ENCODE data around the gene C19orf12.

C19orf12 gene

GRCh38 chr19:29668746-29669609 is 46.1 kb downstream of the C19orf12 start:
- H3K36me3 ChIP-seq (ENCODE audit: insufficient read depth, low read length), result no peaks in the 10 kb centered on the region
- H3K27me3 ChIP-seq (ENCODE audit: insufficient read depth, low read length), result no peaks in the 10 kb centered on the region
- no peaks in the 10 kb centered on the region for H4K20me1 ChIP-seq (ENCODE audit: insufficient read depth, low read length)
- H3K4me1 ChIP-seq (ENCODE audit: insufficient read depth, low read length, severe bottlenecking), result peaks cover 62% of the 10 kb centered on the region
- H3K79me2 ChIP-seq (ENCODE audit: insufficient read depth, low read length), result no peaks in the 10 kb centered on the region
- H2AFZ ChIP-seq (ENCODE audit: low read length), result no peak overlapping the region
- no peak overlapping the region for H3K9ac ChIP-seq (ENCODE audit: low read length)
- TF ChIP-seq CTCF (IDR thresholded peaks at IDR 0.05; ENCODE audit: low read length) (no peak), EZH2 (IDR thresholded peaks at IDR 0.05; ENCODE audit: borderline replicate concordance, low read length) (no peak)
- H3K27ac ChIP-seq (ENCODE audit: low read depth, low read length, poor library complexity, severe bottlenecking), result no peak overlapping the region
- H3F3A ChIP-seq (ENCODE audit: insufficient read depth, low read length), result no peaks in the 10 kb centered on the region
- H3K4me2 ChIP-seq (ENCODE audit: low read length), result no peak overlapping the region
- H3K4me3 ChIP-seq (ENCODE audit: low read depth, low read length, poor library complexity, severe bottlenecking), result no peak overlapping the region
- H3K9me3 ChIP-seq (ENCODE audit: low read length), result no peaks in the 10 kb centered on the region
- no peaks in the 10 kb centered on the region for H3K9me2 ChIP-seq (ENCODE audit: low read depth, low read length)

GRCh38 chr19:29667901-29668341 is 47.1 kb downstream of the C19orf12 start:
- H3K27me3 ChIP-seq (ENCODE audit: insufficient read depth, low read length), result no peaks in the 10 kb centered on the region
- no peaks in the 10 kb centered on the region for H3F3A ChIP-seq (ENCODE audit: insufficient read depth, low read length)
- H3K4me1 ChIP-seq (ENCODE audit: insufficient read depth, low read length, severe bottlenecking), result peaks cover 56% of the 10 kb centered on the region
- no peak overlapping the region for H3K9ac ChIP-seq (ENCODE audit: low read length)
- H3K4me2 ChIP-seq (ENCODE audit: low read length), result no peak overlapping the region
- no peaks in the 10 kb centered on the region for H3K9me2 ChIP-seq (ENCODE audit: low read depth, low read length)
- H3K27ac ChIP-seq (ENCODE audit: low read depth, low read length, poor library complexity, severe bottlenecking), result peak overlapping the region; percentile 24
- no peaks in the 10 kb centered on the region for H4K20me1 ChIP-seq (ENCODE audit: insufficient read depth, low read length)
- no peaks in the 10 kb centered on the region for H3K36me3 ChIP-seq (ENCODE audit: insufficient read depth, low read length)
- H3K9me3 ChIP-seq (ENCODE audit: low read length), result no peaks in the 10 kb centered on the region
- H3K79me2 ChIP-seq (ENCODE audit: insufficient read depth, low read length), result no peaks in the 10 kb centered on the region
- no peak overlapping the region for H3K4me3 ChIP-seq (ENCODE audit: low read depth, low read length, poor library complexity, severe bottlenecking)
- no peak for TF ChIP-seq EZH2 (IDR thresholded peaks at IDR 0.05; ENCODE audit: borderline replicate concordance, low read length)
- peak; percentile 36 for TF ChIP-seq CTCF (IDR thresholded peaks at IDR 0.05; ENCODE audit: low read length)
- H2AFZ ChIP-seq (ENCODE audit: low read length), result no peak overlapping the region

- Histone ChIP-seq H3K4me2 (ENCODE audit: low read length) (peak overlapping the region; percentile 86; the same call in 1 of the 2 replicates), H3K9me2 (ENCODE audit: low read depth, low read length) (no peaks in the 10 kb centered on the region), H2AFZ (ENCODE audit: low read length) (no peak overlapping the region), H3K9me3 (ENCODE audit: low read length) (no peaks in the 10 kb centered on the region), H3K27me3 (ENCODE audit: insufficient read depth, low read length) (0 out of 2 replicates have a peak, but pooled peaks cover 4% of the 10 kb centered on the region), H3K9ac (ENCODE audit: low read length) (no peak overlapping the region), H3K79me2 (ENCODE audit: insufficient read depth, low read length) (no peaks in the 10 kb centered on the region), H4K20me1 (ENCODE audit: insufficient read depth, low read length) (no peaks in the 10 kb centered on the region), H3K4me1 (ENCODE audit: insufficient read depth, low read length, severe bottlenecking) (peaks cover 50% of the 10 kb centered on the region), H3F3A (ENCODE audit: insufficient read depth, low read length) (no peaks in the 10 kb centered on the region), H3K27ac (ENCODE audit: low read depth, low read length, poor library complexity, severe bottlenecking) (no peak overlapping the region), H3K4me3 (ENCODE audit: low read depth, low read length, poor library complexity, severe bottlenecking) (no peak overlapping the region), H3K36me3 (ENCODE audit: insufficient read depth, low read length) (no peaks in the 10 kb centered on the region)
- TF ChIP-seq EZH2 (IDR thresholded peaks at IDR 0.05; ENCODE audit: borderline replicate concordance, low read length) (no peak), CTCF (IDR thresholded peaks at IDR 0.05; ENCODE audit: low read length) (no peak)
These were observed 47.7 kb downstream of the C19orf12 start for GRCh38 chr19:29667387-29667783.

Measured in OCI-LY1 (cell line).